Measurements from ENCODE around the gene TENM3.

- TF ChIP-seq CTCF (conservative IDR thresholded peaks at IDR 0.05; ENCODE audit: low read depth, low read length) (no peak), EZH2phosphoT487 (IDR thresholded peaks at IDR 0.05; ENCODE audit: borderline replicate concordance, low read length) (no peak)
Measured at GRCh38 chr4:182435401-182435800, 192.2 kb downstream of the TENM3 start.
